GM18505 (cell line): Measurements from ENCODE around the gene ADD1.
A peak's percentile ranks its signal among the peaks of the same experiment; 100 is the strongest.
"Not testable (repeated sequence)": the region's sequence is repeated elsewhere in the genome, so short reads cannot be mapped to it uniquely, and the experiment has no call there.

Experiments used
- ATAC-seq: cut with Tn5 transposase; IDR thresholded peaks from one replicate; pipeline ENCODE4 v1.9.1; 2021; ENCODE audit not compliant: unreplicated experiment
- POLR2A ChIP-seq: IDR thresholded peaks from 4 replicates; pipeline ENCODE4 v1.6.1; 2011; ENCODE audit warnings: borderline replicate concordance; ENCODE audit not compliant: insufficient read depth, insufficient read length; ENCODE audit errors: extremely low read depth

Gene ADD1

DNA sequence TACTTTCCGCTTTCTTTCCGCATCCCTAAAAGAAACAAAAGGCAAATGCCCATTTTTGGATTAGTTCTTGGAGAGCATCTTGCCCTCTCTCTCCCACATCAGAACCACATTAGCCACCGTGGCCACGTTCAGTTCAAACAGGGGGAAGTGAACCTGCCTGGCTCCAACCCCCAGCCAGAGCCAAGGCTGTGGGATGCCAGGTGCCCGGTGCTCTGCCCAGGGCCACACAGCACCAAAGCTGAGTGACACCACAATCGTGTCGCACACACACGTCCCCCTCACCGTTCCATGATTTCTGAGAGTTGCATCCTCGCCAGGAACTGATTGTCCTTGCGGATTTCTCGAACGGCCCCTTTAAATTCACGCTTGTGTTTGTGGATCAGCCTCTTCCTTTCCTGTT, 95.3 kb downstream of the ADD1 start:
- ATAC-seq: no peak
- no peak for TF ChIP-seq POLR2A

DNA sequence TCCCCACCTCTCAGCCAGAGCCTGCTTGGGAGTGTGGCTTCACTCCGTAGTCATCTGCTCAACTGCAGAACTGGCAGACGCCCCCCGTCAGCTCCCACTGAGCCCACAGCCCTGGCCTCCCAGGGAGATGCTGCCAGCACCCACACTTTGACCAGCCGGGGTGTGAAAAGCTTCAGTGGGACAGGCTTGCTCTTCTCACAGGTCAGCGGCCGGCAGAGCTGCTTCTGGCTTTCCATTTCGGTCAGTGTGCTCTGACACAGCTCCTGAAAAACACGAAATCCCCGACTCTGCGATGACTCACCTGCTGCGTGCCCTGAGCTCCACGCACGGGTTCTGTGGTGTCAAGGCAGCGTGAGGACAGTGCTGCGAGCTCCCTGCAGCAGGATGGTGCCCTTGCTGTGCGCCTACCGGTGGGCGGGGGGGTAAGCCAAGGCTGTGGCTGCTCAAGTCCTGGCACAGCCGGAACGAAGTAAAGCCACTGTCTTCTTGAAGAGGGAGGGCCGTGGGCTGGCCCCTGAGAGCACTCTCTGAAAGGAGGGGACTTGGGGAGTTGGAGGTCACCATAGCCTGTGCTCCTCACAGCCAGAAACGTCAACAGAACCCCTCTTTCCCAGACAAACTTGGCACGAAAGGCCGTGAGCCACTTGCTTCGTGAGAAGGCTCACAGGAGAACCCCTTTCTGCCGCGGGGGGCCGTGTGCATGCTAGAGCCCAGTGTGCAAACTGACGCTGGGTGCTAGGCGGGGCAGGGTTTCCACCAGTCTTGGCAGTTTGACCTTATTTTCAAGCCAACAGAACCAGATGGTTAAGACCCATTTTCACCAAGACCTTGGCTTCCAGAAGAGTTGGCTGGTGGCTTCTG, 96.0 kb downstream of the ADD1 start:
- ATAC-seq: no peak
- no peak for TF ChIP-seq POLR2A

GRCh38 chr4:2940267-2941137, 96.9 kb downstream of the ADD1 start:
- TF ChIP-seq POLR2A: no peak
- ATAC-seq: no peak

- no peak for ATAC-seq
- no peak for TF ChIP-seq POLR2A
Observed at GRCh38 chr4:2941138-2942036, 97.7 kb downstream of the ADD1 start.

GRCh38 chr4:2942037-2942531, 98.4 kb downstream of the ADD1 start:
- ATAC-seq: no peak

GRCh38 chr4:2942532-2943363, 99.1 kb downstream of the ADD1 start:
- no peak for ATAC-seq
- no peak for TF ChIP-seq POLR2A

More at GRCh38 chr4:2942037-2942531, 98.4 kb downstream of the ADD1 start:
- no peak for TF ChIP-seq POLR2A

- no peak for TF ChIP-seq POLR2A
Observed at GRCh38 chr4:2943364-2944090, 99.9 kb downstream of the ADD1 start.

DNA sequence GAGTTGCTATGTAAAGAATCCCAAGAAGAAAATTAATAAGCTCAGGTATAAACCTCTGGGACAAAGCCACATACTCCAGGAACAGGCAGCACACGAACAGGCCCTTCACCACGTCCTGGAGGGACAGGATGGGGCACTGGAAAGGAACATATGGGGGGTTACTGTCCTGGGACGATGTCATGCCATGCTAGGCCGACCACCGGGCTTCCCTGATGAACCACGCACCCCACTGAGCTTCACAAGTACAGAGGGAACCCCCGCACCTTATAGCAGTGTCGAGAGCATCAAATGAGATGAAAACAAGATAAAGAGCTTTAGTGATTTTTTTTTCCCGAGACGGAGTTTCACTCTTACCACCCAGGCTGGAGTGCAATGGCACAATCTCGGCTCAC, 100.4 kb downstream of the ADD1 start:
- no peak for ATAC-seq
- TF ChIP-seq POLR2A: peak; percentile 29

More at GRCh38 chr4:2943364-2944090, 99.9 kb downstream of the ADD1 start:
- no peak for ATAC-seq

GRCh38 chr4:2944586-2945526, 101.2 kb downstream of the ADD1 start:
- ATAC-seq: no peak
- no peak for TF ChIP-seq POLR2A

DNA sequence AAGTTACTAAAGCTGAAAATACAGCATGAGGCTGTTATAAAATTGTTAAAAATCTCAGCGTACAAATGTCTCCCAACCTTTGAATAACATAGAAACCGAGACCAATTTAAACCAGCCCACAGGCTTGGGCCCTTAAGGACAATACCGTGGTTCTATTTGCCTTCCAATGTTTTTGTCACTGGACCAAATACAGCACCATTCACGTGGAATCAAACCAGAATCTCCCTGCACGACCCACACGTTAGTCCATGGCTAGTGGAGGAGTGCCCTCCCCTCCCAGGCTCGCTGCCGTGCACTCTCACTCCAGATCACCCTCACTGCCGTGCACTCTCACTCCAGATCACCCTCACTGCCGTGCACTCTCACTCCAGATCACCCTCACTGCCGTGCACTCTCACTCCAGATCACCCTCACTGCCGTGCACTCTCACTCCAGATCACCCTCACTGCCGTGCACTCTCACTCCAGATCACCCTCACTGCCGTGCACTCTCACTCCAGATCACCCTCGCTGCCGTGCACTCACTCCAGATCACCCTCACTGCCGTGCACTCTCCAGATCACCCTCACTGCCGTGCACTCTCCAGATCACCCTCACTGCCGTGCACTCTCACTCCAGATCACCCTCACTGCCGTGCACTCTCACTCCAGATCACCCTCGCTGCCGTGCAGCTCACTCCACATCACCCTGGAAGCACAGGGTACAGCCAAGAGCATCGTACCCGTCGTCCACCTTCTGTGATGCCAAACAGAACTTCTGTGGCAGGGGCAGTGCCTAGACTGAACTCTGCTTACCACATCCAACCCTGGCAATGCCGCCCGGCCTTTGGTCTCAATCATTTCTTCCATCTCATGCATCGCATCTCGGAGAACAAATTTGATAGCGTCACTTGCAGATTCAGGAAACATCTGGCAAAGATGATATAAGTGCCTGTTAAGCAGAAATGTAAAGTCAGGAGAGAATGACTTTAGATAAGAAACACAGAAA, 102.3 kb downstream of the ADD1 start:
- not testable (repeated sequence) for ATAC-seq
